ENCODE data around the gene MID2.

DNA sequence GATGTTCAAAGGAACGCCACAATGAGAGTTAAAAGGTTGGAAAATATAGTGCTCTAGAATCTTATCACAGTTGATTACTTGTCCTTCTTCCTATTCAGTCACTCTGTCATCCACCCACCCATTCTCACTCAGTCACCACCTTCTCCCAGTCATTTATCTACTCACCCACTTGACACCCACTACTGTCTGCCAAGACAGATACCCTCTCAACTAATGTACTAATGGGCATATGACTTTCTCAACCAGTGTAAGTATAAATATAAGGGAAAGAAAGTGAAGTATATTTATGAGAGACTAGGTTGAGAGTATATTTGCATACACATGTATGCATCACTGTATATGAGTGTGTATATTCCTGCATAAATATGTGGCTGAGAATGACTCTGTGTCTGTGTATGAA lies 20.0 kb downstream of the MID2 start:
- TF ChIP-seq TAF1 (IDR thresholded peaks at IDR 0.05; ENCODE audit: low read depth, low read length) (no peak), POLR2A (IDR thresholded peaks at IDR 0.05; ENCODE audit: low read depth, low read length) (no peak), POLR2AphosphoS5 (IDR thresholded peaks at IDR 0.05; ENCODE audit: low read depth, low read length) (no peak)
